H1 (cell line): ENCODE measurements around the gene SCRG1. TPM values are rescaled to one million over a fixed set of nuclear protein-coding genes. Genes with fewer than 3 reads are reported as not detected.
A peak's percentile ranks its signal among the peaks of the same experiment; 100 is the strongest.

Experiments used
- CTCF ChIA-PET: fragments of 300-600 bp; sonication (Branson Sonifier 250); formaldehyde crosslinking; loops from one replicate; lab custom pipeline; 2021; ENCODE audit not compliant: partially characterized antibody; lab: Charles Lee
- POLR2A ChIA-PET: fragments of 300-600 bp; sonication (Branson Sonifier 250); formaldehyde crosslinking; loops from one replicate; lab custom pipeline; 2021; ENCODE audit warnings: inconsistent platforms; ENCODE audit not compliant: partially characterized antibody; lab: Charles Lee
- DNase-seq, 2 experiments: peaks; one replicate each; pipeline versions ENCODE4 v3.0.0 to v3.0.0-alpha.2; 2010 to 2022; ENCODE audit warnings: low spot score in 2 of 2, low read depth in 1 of 2, mixed read lengths in 1 of 2
- FAIRE-seq: peaks from 2 replicates; lab custom pipeline; 2011; peaks lifted over from hg19 to GRCh38; lab: Jason Lieb, UNC
- H2AFZ ChIP-seq: 2 replicates; pipeline ENCODE4 v1.8.1; 2012; ENCODE audit warnings: low read length, inconsistent platforms
- H2AK5ac ChIP-seq: 2 replicates; pipeline ENCODE4 v1.6.1; 2013; ENCODE audit warnings: low read depth, low read length
- H2BK120ac ChIP-seq: replicated peaks from 2 replicates; pipeline ENCODE3; 2013; ENCODE audit warnings: low read depth, low read length, inconsistent platforms
- H2BK12ac ChIP-seq: 2 replicates; pipeline ENCODE4 v1.6.1; 2013; ENCODE audit warnings: low read depth, low read length
- H2BK15ac ChIP-seq: 2 replicates; pipeline ENCODE4 v1.6.1; 2013; ENCODE audit warnings: low read length
- H2BK20ac ChIP-seq: 2 replicates; pipeline ENCODE4 v1.6.1; 2013; ENCODE audit warnings: low read length
- H2BK5ac ChIP-seq: 2 replicates; pipeline ENCODE4 v1.6.1; 2013; ENCODE audit warnings: low read depth, low read length
- H3K14ac ChIP-seq: 2 replicates; pipeline ENCODE4 v1.6.1; 2013; ENCODE audit warnings: inconsistent platforms; ENCODE audit not compliant: insufficient read length
- H3K18ac ChIP-seq: 2 replicates; pipeline ENCODE4 v1.6.1; 2013; ENCODE audit warnings: low read length; ENCODE audit errors: extremely low read depth
- H3K23ac ChIP-seq: 2 replicates; pipeline ENCODE4 v1.6.1; 2013; ENCODE audit warnings: inconsistent platforms; ENCODE audit not compliant: insufficient read length
- H3K23me2 ChIP-seq: 2 replicates; pipeline ENCODE4 v1.6.1; 2013; ENCODE audit warnings: low read depth, low read length
- H3K27ac ChIP-seq: 2 replicates; pipeline ENCODE4 v1.6.1; 2011; ENCODE audit warnings: low read depth, low read length, inconsistent platforms
- H3K27me3 ChIP-seq, 4 experiments: replicated peaks in 1 of 4; 1 replicate in 1 of 4; 2 replicates in 3 of 4; pipeline versions ENCODE4 v1.6.1 to v1.8.1; 2011 to 2013; ENCODE audit warnings: low read length in 3 of 4, mild to moderate bottlenecking in 3 of 4, inconsistent platforms in 2 of 4, mixed read lengths in 2 of 4, moderate library complexity in 1 of 4; ENCODE audit not compliant: control insufficient read depth in 3 of 4, insufficient read depth in 3 of 4; ENCODE audit errors: extremely low read depth in 1 of 4
- H3K36me3 ChIP-seq, 4 experiments: 2 replicates each; pipeline versions ENCODE4 v1.6.1 to v1.8.1; 2011 to 2013; ENCODE audit warnings: mild to moderate bottlenecking in 4 of 4, low read length in 3 of 4, moderate library complexity in 2 of 4, control low read depth in 1 of 4, inconsistent platforms in 1 of 4; ENCODE audit not compliant: insufficient read depth in 4 of 4, control insufficient read depth in 2 of 4
- H3K4ac ChIP-seq: replicated peaks from 2 replicates; pipeline ENCODE3; 2013; ENCODE audit warnings: low read length, low read depth, mixed read lengths, inconsistent platforms; ENCODE audit not compliant: insufficient read length
- H3K4me1 ChIP-seq, 4 experiments: replicated peaks in 1 of 4; 1 replicate in 1 of 4; 2 replicates in 3 of 4; pipeline versions ENCODE4 v1.6.1 to v1.8.1; 2011 to 2013; ENCODE audit warnings: low read length in 3 of 4, inconsistent platforms in 2 of 4, mixed read lengths in 1 of 4; ENCODE audit not compliant: insufficient read depth in 4 of 4, control insufficient read depth in 3 of 4
- H3K4me2 ChIP-seq, 2 experiments: 2 replicates each; pipeline versions ENCODE4 v1.6.1 to v1.8.1; 2011 to 2013; ENCODE audit warnings: low read depth in 2 of 2, low read length in 2 of 2, control low read depth in 1 of 2, inconsistent platforms in 1 of 2, mild to moderate bottlenecking in 1 of 2; ENCODE audit not compliant: insufficient read depth in 1 of 2
- H3K4me3 ChIP-seq, 4 experiments: fragments of 200-600, 300-600 bp in 1 of 4; sonication (generic), shearing (Covaris generic), sonication (Bioruptor Twin) in 1 of 4; 2 replicates each; pipeline versions ENCODE4 v1.5.1 to v1.8.1; 2011 to 2016; ENCODE audit warnings: low read length in 4 of 4, low read depth in 3 of 4, control low read depth in 2 of 4, inconsistent platforms in 2 of 4, mild to moderate bottlenecking in 2 of 4, mixed read lengths in 1 of 4, moderate library complexity in 1 of 4; ENCODE audit not compliant: insufficient read depth in 2 of 4; ENCODE audit errors: extremely low read depth in 1 of 4
- H3K56ac ChIP-seq: replicated peaks from 2 replicates; pipeline ENCODE3; 2013; ENCODE audit warnings: low read depth, mild to moderate bottlenecking, mixed read lengths, low read length, inconsistent platforms; ENCODE audit not compliant: insufficient read length
- H3K79me1 ChIP-seq: 2 replicates; pipeline ENCODE4 v1.6.1; 2013; ENCODE audit warnings: low read depth, low read length, control low read depth
- H3K79me2 ChIP-seq, 2 experiments: 2 replicates each; pipeline versions ENCODE4 v1.6.1 to v1.8.1; 2012 to 2013; ENCODE audit warnings: low read length in 2 of 2, mild to moderate bottlenecking in 2 of 2, inconsistent platforms in 1 of 2; ENCODE audit not compliant: insufficient read depth in 2 of 2, control insufficient read depth in 1 of 2
- H3K9ac ChIP-seq, 4 experiments: replicated peaks in 1 of 4; 1 replicate in 1 of 4; 2 replicates in 3 of 4; pipeline versions ENCODE4 v1.6.1 to v1.8.1; 2011 to 2013; ENCODE audit warnings: low read depth in 3 of 4, low read length in 3 of 4, control low read depth in 2 of 4, mild to moderate bottlenecking in 2 of 4, moderate library complexity in 2 of 4, inconsistent platforms in 1 of 4; ENCODE audit errors: extremely low read depth in 1 of 4
- H3K9me3 ChIP-seq, 2 experiments: 2 replicates each; pipeline versions ENCODE4 v1.6.1 to v1.8.1; 2012 to 2013; ENCODE audit warnings: mild to moderate bottlenecking in 2 of 2, moderate library complexity in 2 of 2, control low read depth in 1 of 2, inconsistent platforms in 1 of 2, low read depth in 1 of 2, low read length in 1 of 2, mixed read lengths in 1 of 2; ENCODE audit not compliant: insufficient read depth in 2 of 2
- H4K20me1 ChIP-seq, 2 experiments: replicated peaks in 1 of 2; 2 replicates each; pipeline versions ENCODE3 to v1.8.1; 2011 to 2013; ENCODE audit warnings: inconsistent platforms in 2 of 2, low read length in 2 of 2, mild to moderate bottlenecking in 1 of 2; ENCODE audit not compliant: insufficient read depth in 2 of 2, control insufficient read depth in 1 of 2
- H4K5ac ChIP-seq: 2 replicates; pipeline ENCODE4 v1.6.1; 2013; ENCODE audit warnings: low read length, low read depth, mixed read lengths, inconsistent platforms; ENCODE audit not compliant: insufficient read length
- H4K8ac ChIP-seq: 2 replicates; pipeline ENCODE4 v1.8.0; 2013; ENCODE audit warnings: mild to moderate bottlenecking, moderate library complexity, low read length, inconsistent platforms; ENCODE audit not compliant: insufficient read depth; ENCODE audit errors: extremely low read depth
- H4K91ac ChIP-seq: replicated peaks from 2 replicates; pipeline ENCODE3; 2013; ENCODE audit warnings: low read length, mixed read lengths, inconsistent platforms; ENCODE audit not compliant: insufficient read length
- CTCF ChIP-seq, 3 experiments: IDR thresholded peaks; 1 replicate in 2 of 3; 2 replicates in 1 of 3; pipeline versions ENCODE4 v1.5.1 to v1.6.1; 2011; ENCODE audit warnings: low read length in 3 of 3, mild to moderate bottlenecking in 3 of 3, inconsistent platforms in 2 of 3, low read depth in 1 of 3, moderate library complexity in 1 of 3; ENCODE audit not compliant: insufficient read depth in 1 of 3; ENCODE audit errors: control extremely low read depth in 1 of 3
- RAD21 ChIP-seq, 2 experiments: IDR thresholded peaks in 1 of 2; conservative IDR thresholded peaks in 1 of 2; 2 replicates each; pipeline ENCODE4 v1.6.1; 2011; ENCODE audit warnings: low read depth in 2 of 2, low read length in 2 of 2, improper control_type of control experiment in 1 of 2, inconsistent platforms in 1 of 2, mild to moderate bottlenecking in 1 of 2, moderate library complexity in 1 of 2
- SIX5 ChIP-seq: IDR thresholded peaks from 2 replicates; pipeline ENCODE4 v1.6.1; 2011; ENCODE audit warnings: mild to moderate bottlenecking, low read depth, low read length
- WGBS, 2 experiments: shearing (Covaris generic) in 1 of 2; methylation state at CpG; one replicate each; pipeline versions ENCODE4 v1.1.6 to v1.1.7; 2013 to 2015; ENCODE audit warnings: low lambda C conversion rate in 2 of 2, mixed read lengths in 2 of 2, inconsistent platforms in 1 of 2, low coverage in 1 of 2, missing lambda C conversion rate in 1 of 2; ENCODE audit not compliant: insufficient replicate concordance in 2 of 2, insufficient coverage in 1 of 2, insufficient read length in 1 of 2; ENCODE audit errors: extremely low coverage in 1 of 2, missing lambda C conversion rate in 1 of 2; 5-methylcytosine and 5-hydroxymethylcytosine counted together
- polyA plus RNA-seq, 7 experiments: library from polyadenylated mRNA; depleted of rRNA in 3 of 7; stranded (reverse) in 5 of 7; unstranded in 2 of 7; fragments of >200 nt in 5 of 7; fragments of 200-250 nt in 2 of 7; gene quantifications; 1 replicate in 5 of 7; 2 replicates in 1 of 7; 4 replicates in 1 of 7; pipeline versions ENCODE4 v1.2.1 to v1.2.3, GENCODE V29; 2011 to 2013; ENCODE audit warnings: missing spikeins in 2 of 7, mixed read lengths in 2 of 7
- total RNA-seq: library from RNA; stranded (reverse); fragmentation: NEBNext Ultra II Directional; extraction: Animal tissue kit (Norgen Biotek cat#: 25700); gene quantifications from 2 replicates; pipeline ENCODE4 v1.2.1, GENCODE V29; 2021

Gene SCRG1
- total and polyA plus RNA-seq, 2 of the 8 experiments (the other 6 are each of a cell fraction or from before 2014, with no cell fraction given), result not detected

DNA sequence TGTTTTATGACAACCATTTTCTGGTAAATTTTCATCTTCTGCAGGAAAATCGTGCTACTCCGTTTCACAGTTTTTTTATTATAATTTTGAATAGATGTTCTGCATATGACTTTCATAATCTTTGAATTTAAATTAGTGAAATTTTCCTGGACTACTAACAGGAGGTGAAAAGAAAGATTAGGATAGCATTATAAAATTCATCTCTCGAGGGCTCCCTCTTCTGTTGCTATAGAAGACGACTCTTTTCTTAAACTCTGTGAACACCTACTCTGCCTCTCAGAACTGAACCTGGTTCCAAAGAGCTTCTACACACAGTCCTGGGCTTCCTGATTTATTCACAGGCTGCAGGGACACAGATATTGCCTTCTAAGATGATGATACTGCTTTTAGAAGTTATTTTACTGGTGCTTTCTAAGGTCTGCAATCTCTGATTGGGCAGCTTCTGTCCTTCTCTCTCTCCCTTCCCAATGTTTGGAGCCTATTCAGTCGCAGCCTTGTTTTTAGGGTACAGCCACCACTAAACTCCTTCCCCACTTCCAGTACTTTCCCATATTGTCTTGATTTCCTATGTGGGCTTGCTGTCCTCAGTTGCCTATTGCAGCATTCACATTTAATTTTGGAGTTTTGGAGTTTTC, 38.2 kb downstream of the SCRG1 start:
- ChIA-PET CTCF (interaction anchor here (0.5 to 3.8 kb wide), 16 partner anchors 9 to 348 kb away, joined by 3 to 12 read pairs (median 4); no protein-coding TSS in a partner anchor), POLR2A (interaction anchor here (1.0 to 1.3 kb wide), 2 partner anchors 26 to 30 kb away, joined by 3 to 7 read pairs; partner anchors contain the start of gene HMGB2)
- H2BK15ac ChIP-seq, result no peak overlapping the region
- H3K4me3 ChIP-seq, result no peak overlapping the region
- no peak overlapping the region for H3K9ac ChIP-seq
- no peak overlapping the region for H3K4me2 ChIP-seq
- H4K20me1 ChIP-seq, result no peaks in the 10 kb centered on the region
- no peak overlapping the region for H3K23ac ChIP-seq
- H3K9me3 ChIP-seq, result no peaks in the 10 kb centered on the region
- H3K56ac ChIP-seq, result no peak overlapping the region
- H3K27me3 ChIP-seq, result no peaks in the 10 kb centered on the region
- no peak overlapping the region for H3K4ac ChIP-seq
- FAIRE-seq (no peak), DNase-seq (no peak)
- H4K91ac ChIP-seq, result no peak overlapping the region
- H2BK120ac ChIP-seq, result no peak overlapping the region
- H2AK5ac ChIP-seq, result no peak overlapping the region
- WGBS, 2 experiments, result 72% methylated on average over 5 of the region's 5 CpGs; no CpG with 5 or more reads in 1 of the 2 experiments
- no peak overlapping the region for H4K5ac ChIP-seq
- no peak overlapping the region for H3K27ac ChIP-seq
- no peak overlapping the region for H3K18ac ChIP-seq
- H3K36me3 ChIP-seq, result no peaks in the 10 kb centered on the region
- H3K4me1 ChIP-seq, result no peaks in the 10 kb centered on the region
- no peak overlapping the region for H2BK5ac ChIP-seq
- H2BK20ac ChIP-seq, result no peak overlapping the region
- H2BK12ac ChIP-seq, result no peak overlapping the region
- no peaks in the 10 kb centered on the region; the same call in 1 of the 2 replicates for H3K23me2 ChIP-seq
- 0 out of 2 replicates have a peak overlapping the region, but pooled peaks have one; percentile 54 for H2AFZ ChIP-seq
- H3K79me1 ChIP-seq, result no peaks in the 10 kb centered on the region
- TF ChIP-seq CTCF (IDR thresholded peaks at IDR 0.05; ENCODE audit: control extremely low read depth in 1 of 3, insufficient read depth in 1 of 3, low read depth in 1 of 3, low read length in 3 of 3) (peak in 2 of 3 experiments; percentile 22 to 34; a peak in 2 of 4 replicates), RAD21 (IDR thresholded peaks at IDR 0.05 in 1 of 2, conservative IDR thresholded peaks at IDR 0.05 in 1 of 2; ENCODE audit: low read depth in 2 of 2, low read length in 2 of 2) (peak; percentile 19 to 35; a peak in 3 of 4 replicates), SIX5 (no peak)
- H3K79me2 ChIP-seq, result no peaks in the 10 kb centered on the region
- no peak overlapping the region for H4K8ac ChIP-seq
- H3K14ac ChIP-seq, result no peak overlapping the region
